ENCODE results near the gene RNF215. TPM values are rescaled to one million over a fixed set of nuclear protein-coding genes. Genes with fewer than 3 reads are reported as not detected.

RNF215 gene
- total RNA-seq, 1 experiment from 2014 or later: 12.8 TPM

DNA sequence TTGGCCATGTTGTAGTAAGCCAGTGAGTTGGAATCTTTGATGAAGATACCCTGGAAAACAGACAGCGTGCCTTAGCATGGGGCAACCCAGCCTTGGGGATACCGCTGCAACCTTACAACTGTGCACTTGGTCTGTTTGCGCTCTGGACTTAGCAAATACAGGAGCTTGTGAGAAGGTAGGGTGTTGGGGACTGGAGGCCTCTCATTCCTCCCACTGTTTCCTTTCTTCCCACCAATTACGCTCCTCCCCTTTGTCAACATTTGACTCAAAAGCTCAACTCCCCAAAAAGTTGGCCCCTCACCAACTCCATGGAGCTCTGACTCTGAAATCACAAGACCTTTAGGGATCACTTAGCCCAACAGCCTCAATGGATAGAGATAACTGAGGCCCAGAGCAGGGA lies 52.6 kb downstream of the RNF215 start:
- H3K4me3 ChIP-seq (ENCODE audit: low read depth, low read length): no peak overlapping the region
- intact Hi-C loops (cut with micrococcal nuclease; ENCODE audit: unreplicated experiment): no loop called here
- H3K36me3 ChIP-seq (ENCODE audit: control insufficient read depth, insufficient read depth, low read length): peaks cover 2% of the 10 kb centered on the region
- TF ChIP-seq, protein P1, sequence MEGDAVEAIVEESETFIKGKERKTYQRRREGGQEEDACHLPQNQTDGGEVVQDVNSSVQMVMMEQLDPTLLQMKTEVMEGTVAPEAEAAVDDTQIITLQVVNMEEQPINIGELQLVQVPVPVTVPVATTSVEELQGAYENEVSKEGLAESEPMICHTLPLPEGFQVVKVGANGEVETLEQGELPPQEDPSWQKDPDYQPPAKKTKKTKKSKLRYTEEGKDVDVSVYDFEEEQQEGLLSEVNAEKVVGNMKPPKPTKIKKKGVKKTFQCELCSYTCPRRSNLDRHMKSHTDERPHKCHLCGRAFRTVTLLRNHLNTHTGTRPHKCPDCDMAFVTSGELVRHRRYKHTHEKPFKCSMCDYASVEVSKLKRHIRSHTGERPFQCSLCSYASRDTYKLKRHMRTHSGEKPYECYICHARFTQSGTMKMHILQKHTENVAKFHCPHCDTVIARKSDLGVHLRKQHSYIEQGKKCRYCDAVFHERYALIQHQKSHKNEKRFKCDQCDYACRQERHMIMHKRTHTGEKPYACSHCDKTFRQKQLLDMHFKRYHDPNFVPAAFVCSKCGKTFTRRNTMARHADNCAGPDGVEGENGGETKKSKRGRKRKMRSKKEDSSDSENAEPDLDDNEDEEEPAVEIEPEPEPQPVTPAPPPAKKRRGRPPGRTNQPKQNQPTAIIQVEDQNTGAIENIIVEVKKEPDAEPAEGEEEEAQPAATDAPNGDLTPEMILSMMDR (IDR thresholded peaks at IDR 0.05; ENCODE audit: insufficient read depth in 1 of 2, low read depth in 1 of 2, low read length in 1 of 2, severe bottlenecking in 1 of 2, unreplicated experiment in 1 of 2): no peak
- DNase-seq: no peak
- ChIA-PET POLR2A (no interaction called here), CTCF (no interaction called here)
- Mint-ChIP-seq H3K4me1 (ENCODE audit: low read depth, unreplicated experiment) (no peaks in the 10 kb centered on the region), H3K27me3 (ENCODE audit: insufficient read depth, unreplicated experiment) (no peaks in the 10 kb centered on the region), H3K36me3 (ENCODE audit: insufficient read depth, unreplicated experiment) (peaks cover 75% of the 10 kb centered on the region), H3K4me3 (ENCODE audit: unreplicated experiment) (no peak overlapping the region), H3K27ac (ENCODE audit: unreplicated experiment) (no peak overlapping the region), H3K9me3 (ENCODE audit: unreplicated experiment) (no peaks in the 10 kb centered on the region)
- H3K27me3 ChIP-seq (replicated peaks; ENCODE audit: control insufficient read depth, insufficient read depth, low read length): no peaks in the 10 kb centered on the region
- BruUV-seq (replicated peaks): no TSS peak
- no peaks in the 10 kb centered on the region for H3K9me3 ChIP-seq
- no peaks in the 10 kb centered on the region for H3K4me1 ChIP-seq

DNA sequence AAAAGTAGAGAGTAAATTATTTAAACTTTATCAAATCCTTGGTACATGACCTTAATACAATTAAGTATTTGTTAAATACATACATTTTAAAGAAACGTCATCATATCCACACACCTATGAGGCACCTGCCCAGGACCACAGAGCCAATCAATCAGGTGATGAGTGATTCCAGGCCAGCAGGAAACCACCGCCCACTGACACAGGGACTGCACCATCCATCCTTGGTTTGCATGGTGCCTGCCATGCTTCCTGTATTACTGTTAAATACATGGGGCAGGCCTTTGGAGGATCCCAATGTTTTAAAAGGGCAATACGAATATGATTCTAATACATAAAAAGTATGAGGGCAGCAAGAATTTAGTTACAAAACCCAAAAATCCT lies 53.5 kb downstream of the RNF215 start:
- H3K4me1 ChIP-seq: peaks cover 1% of the 10 kb centered on the region
- H3K36me3 Mint-ChIP-seq (ENCODE audit: insufficient read depth, unreplicated experiment): peaks cover 75% of the 10 kb centered on the region
- H3K4me3 Mint-ChIP-seq (ENCODE audit: unreplicated experiment): no peak overlapping the region
- H3K4me3 ChIP-seq (ENCODE audit: low read depth, low read length): no peak overlapping the region
- H3K27ac Mint-ChIP-seq (ENCODE audit: unreplicated experiment): no peak overlapping the region
- no peaks in the 10 kb centered on the region for H3K27me3 ChIP-seq (replicated peaks; ENCODE audit: control insufficient read depth, insufficient read depth, low read length)
- no TSS peak for BruUV-seq (replicated peaks)
- intact Hi-C loops (cut with micrococcal nuclease; ENCODE audit: unreplicated experiment): no loop called here
- H3K4me1 Mint-ChIP-seq (ENCODE audit: low read depth, unreplicated experiment): peaks cover 2% of the 10 kb centered on the region
- H3K9me3 ChIP-seq: no peaks in the 10 kb centered on the region
- ChIA-PET CTCF (interaction anchor here (1.5 to 1.7 kb wide), 2 partner anchors 46 to 54 kb away, joined by 5 to 6 read pairs; partner anchors contain the start of gene RNF215), POLR2A (no interaction called here)
- no peaks in the 10 kb centered on the region for H3K27me3 Mint-ChIP-seq (ENCODE audit: insufficient read depth, unreplicated experiment)
- no peak for DNase-seq
- no peaks in the 10 kb centered on the region for H3K9me3 Mint-ChIP-seq (ENCODE audit: unreplicated experiment)
- H3K36me3 ChIP-seq (ENCODE audit: control insufficient read depth, insufficient read depth, low read length): peaks cover 2% of the 10 kb centered on the region
- TF ChIP-seq, protein P1 (IDR thresholded peaks at IDR 0.05; ENCODE audit: insufficient read depth in 1 of 2, low read depth in 1 of 2, low read length in 1 of 2, severe bottlenecking in 1 of 2, unreplicated experiment in 1 of 2): no peak

DNA sequence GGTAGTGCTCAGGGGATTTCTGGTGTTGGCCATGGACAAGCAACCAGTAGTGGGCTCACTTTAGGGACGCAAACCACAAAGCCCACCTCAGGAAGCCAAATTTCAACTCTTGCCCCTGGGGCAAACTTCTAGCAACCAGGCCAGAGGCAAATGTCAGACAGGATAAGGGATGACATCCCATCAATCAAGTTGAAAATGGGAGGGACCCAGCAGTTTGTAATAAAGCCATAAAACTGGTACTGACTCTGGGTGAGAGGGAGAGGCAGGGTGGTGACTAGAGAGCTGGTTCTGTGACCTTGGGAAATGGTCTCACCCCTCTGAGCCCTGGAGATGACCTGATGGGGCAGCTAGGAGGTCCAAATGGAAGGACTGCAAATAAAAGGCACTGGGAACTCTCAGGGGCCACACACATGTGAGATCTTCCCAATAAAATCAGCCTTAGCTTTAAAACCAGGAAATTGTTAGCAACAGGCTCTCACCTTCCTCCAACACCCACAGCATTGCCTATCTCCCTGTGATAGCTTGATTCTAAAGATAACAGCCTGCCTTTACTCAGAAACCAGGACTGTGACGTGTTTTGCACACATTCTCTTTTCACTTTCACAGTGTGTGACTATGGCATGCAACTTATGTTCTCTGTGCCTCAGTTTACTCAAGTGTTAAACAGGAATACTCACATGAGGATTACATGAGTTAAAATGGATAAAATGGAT lies 54.1 kb downstream of the RNF215 start:
- H3K27me3 Mint-ChIP-seq (ENCODE audit: insufficient read depth, unreplicated experiment): no peaks in the 10 kb centered on the region
- H3K27ac Mint-ChIP-seq (ENCODE audit: unreplicated experiment): no peak overlapping the region
- Histone ChIP-seq H3K27me3 (replicated peaks; ENCODE audit: control insufficient read depth, insufficient read depth, low read length) (no peaks in the 10 kb centered on the region), H3K4me1 (peaks cover 7% of the 10 kb centered on the region), H3K9me3 (no peaks in the 10 kb centered on the region), H3K4me3 (ENCODE audit: low read depth, low read length) (no peak overlapping the region), H3K36me3 (ENCODE audit: control insufficient read depth, insufficient read depth, low read length) (peaks cover 2% of the 10 kb centered on the region)
- intact Hi-C loops (cut with micrococcal nuclease; ENCODE audit: unreplicated experiment): no loop called here
- H3K36me3 Mint-ChIP-seq (ENCODE audit: insufficient read depth, unreplicated experiment): peaks cover 75% of the 10 kb centered on the region
- DNase-seq: no peak
- no peaks in the 10 kb centered on the region for H3K9me3 Mint-ChIP-seq (ENCODE audit: unreplicated experiment)
- H3K4me3 Mint-ChIP-seq (ENCODE audit: unreplicated experiment): no peak overlapping the region
- BruUV-seq (replicated peaks): no TSS peak
- POLR2A ChIA-PET: no interaction called here
- peaks cover 8% of the 10 kb centered on the region for H3K4me1 Mint-ChIP-seq (ENCODE audit: low read depth, unreplicated experiment)
- TF ChIP-seq, protein P1 (IDR thresholded peaks at IDR 0.05; ENCODE audit: insufficient read depth in 1 of 2, low read depth in 1 of 2, low read length in 1 of 2, severe bottlenecking in 1 of 2, unreplicated experiment in 1 of 2): no peak
- CTCF ChIA-PET: interaction anchor here (1.5 to 1.7 kb wide), 2 partner anchors 45 to 54 kb away, joined by 5 to 6 read pairs; partner anchors contain the start of gene RNF215

Measured in Caco-2 (cell line).